Stimulated activated CD4-positive, alpha-beta T cell treated with anti-CD3 and anti-CD28 coated beads, Interleukin-15, amount 100 ng/mL, for 24 hours (primary cell): ENCODE data around the gene PABPC5.

Experiments used
- DNase-seq: peaks from one replicate; pipeline ENCODE4 v3.0.0-alpha.2; 2020

Gene PABPC5

GRCh38 chrX:91434351-91435168 is at the start of gene PABPC5:
PABPC5 (plus strand) TSS chrX:91434839; CDS start chrX:91435578, 739 bp downstream.
- no peak for DNase-seq

DNA sequence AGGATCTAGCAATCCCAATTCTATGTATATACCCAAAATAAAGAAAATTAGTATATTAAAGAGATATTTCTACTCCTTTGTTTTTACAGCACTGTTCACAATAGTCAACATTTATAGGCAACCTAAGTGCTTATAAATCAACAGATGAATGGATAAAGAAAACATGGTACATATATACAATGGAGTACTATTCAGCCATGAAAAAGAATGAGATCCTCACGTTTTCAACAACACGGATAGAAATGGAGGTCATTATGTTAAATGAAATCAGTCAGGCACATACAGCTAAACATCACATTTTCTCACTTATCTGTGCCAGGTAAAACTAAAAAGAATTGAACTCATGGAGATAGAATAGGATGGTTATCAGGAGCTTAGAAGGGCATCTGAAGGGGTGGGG is 45.6 kb upstream of the PABPC5 start:
- no peak for DNase-seq

DNA sequence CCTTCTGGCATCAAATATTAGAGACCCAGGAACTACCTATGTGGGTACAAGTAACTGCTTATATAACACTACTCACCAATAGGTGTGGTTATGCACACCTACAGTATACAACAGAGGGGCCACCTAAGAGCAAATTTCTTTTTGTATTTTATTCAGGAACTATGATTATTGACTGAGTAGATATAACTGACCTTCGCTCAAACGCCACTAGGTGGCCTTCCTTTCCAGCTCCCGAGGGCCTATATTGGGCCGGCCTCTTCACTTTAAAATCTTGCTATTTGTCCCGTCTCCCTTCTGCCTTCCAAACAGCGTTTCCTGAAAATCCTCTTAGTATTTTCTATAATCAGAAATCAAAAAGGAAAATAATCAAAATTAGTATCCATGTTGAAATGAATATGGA is 19.9 kb upstream of the PABPC5 start:
- DNase-seq = no peak

GRCh38 chrX:91435395-91435794 is 756 bp downstream of the PABPC5 start:
- no peak for DNase-seq
